HCT116 (cell line): ENCODE measurements around the gene SBF1. TPM values are rescaled to one million over a fixed set of nuclear protein-coding genes. Genes with fewer than 3 reads are reported as not detected.

ENCODE experiments used
- ATAC-seq: fragments of 200-7000 bp; cut with Tn5 transposase; 2 replicates; pipeline ENCODE4 v1.9.1; 2020; ENCODE audit warnings: mild to moderate bottlenecking, moderate library complexity
- BruUV-seq: library from RNA; stranded (reverse); fragments of 400-500 nt; replicated peaks from 2 replicates; lab custom pipeline; 2021; lab: Mats Ljungman, UMichigan
- CTCF ChIA-PET: fragments of 300-600 bp; sonication (Branson Sonifier 250); formaldehyde crosslinking; loops from one replicate; lab custom pipeline; 2021; ENCODE audit warnings: antibody characterized with exemption; lab: Charles Lee
- POLR2A ChIA-PET: fragments of 300-600, 350-600 bp; sonication (Branson Sonifier 250); formaldehyde crosslinking; loops from one replicate; lab custom pipeline; 2021; ENCODE audit warnings: antibody characterized with exemption; lab: Charles Lee
- RAD21 ChIA-PET, 2 experiments: fragments of 300-600 bp; sonication (Branson Sonifier 250); formaldehyde crosslinking; loops; one replicate each; lab custom pipeline; 2023; ENCODE audit warnings: low total read pairs in 2 of 2; ENCODE audit not compliant: uncharacterized antibody in 2 of 2, unreplicated experiment in 2 of 2, low non-redundant PET in 1 of 2; lab: Charles Lee
- DNase-seq: peaks from one replicate; pipeline ENCODE4 v3.0.0-alpha.2; 2010; ENCODE audit warnings: low read depth, low spot score
- H2AFZ ChIP-seq: fragments of 200-600 bp; shearing (Covaris generic), sonication (generic); 2 replicates; pipeline ENCODE4 v1.6.1; 2017; ENCODE audit warnings: low read depth, mixed run types, mixed read lengths, antibody characterized with exemption, low read length; ENCODE audit not compliant: poor library complexity, severe bottlenecking
- H3K27ac ChIP-seq: 2 replicates; pipeline ENCODE4 v1.5.1; 2012; ENCODE audit warnings: low read depth, low read length
- H3K27me3 ChIP-seq: fragments of 200-600 bp; sonication (generic); 2 replicates; pipeline ENCODE4 v1.6.1; 2016; ENCODE audit warnings: mixed run types, low read length, mixed read lengths; ENCODE audit not compliant: insufficient read depth
- H3K36me3 ChIP-seq, 2 experiments: fragments of 200-500 bp in 1 of 2; fragments of 200-600 bp in 1 of 2; sonication (Bioruptor generic) in 1 of 2; sonication (generic) in 1 of 2; 2 replicates each; pipeline versions ENCODE4 v1.5.1 to v1.6.1; 2014 to 2016; ENCODE audit warnings: low read length in 2 of 2, inconsistent platforms in 1 of 2, mixed read lengths in 1 of 2, mixed run types in 1 of 2; ENCODE audit not compliant: insufficient read depth in 2 of 2, control insufficient read depth in 1 of 2
- H3K4me1 ChIP-seq, 2 experiments: fragments of 200-600 bp in 1 of 2; sonication (generic) in 1 of 2; 2 replicates each; pipeline versions ENCODE4 v1.5.1 to v1.6.1; 2012 to 2017; ENCODE audit warnings: low read length in 2 of 2, inconsistent platforms in 1 of 2, mild to moderate bottlenecking in 1 of 2, mixed read lengths in 1 of 2, mixed run types in 1 of 2, moderate library complexity in 1 of 2; ENCODE audit not compliant: insufficient read depth in 2 of 2, control insufficient read depth in 1 of 2
- H3K4me2 ChIP-seq: fragments of 200-600 bp; sonication (generic); 2 replicates; pipeline ENCODE4 v1.6.1; 2017; ENCODE audit warnings: mixed run types, low read length, mixed read lengths
- H3K4me3 ChIP-seq, 2 experiments: fragments of 200-600 bp in 1 of 2; sonication (generic) in 1 of 2; replicated peaks in 1 of 2; 2 replicates each; pipeline ENCODE4 v1.5.1; 2011 to 2016; ENCODE audit warnings: low read length in 2 of 2, control low read depth in 1 of 2, low read depth in 1 of 2, mild to moderate bottlenecking in 1 of 2, mixed read lengths in 1 of 2, mixed run types in 1 of 2
- H3K79me2 ChIP-seq: fragments of 200-600 bp; sonication (generic); 2 replicates; pipeline ENCODE4 v1.6.1; 2017; ENCODE audit warnings: mild to moderate bottlenecking, mixed run types, low read length, moderate library complexity, mixed read lengths; ENCODE audit not compliant: insufficient read depth
- H3K9ac ChIP-seq: fragments of 200-600 bp; sonication (generic); 2 replicates; pipeline ENCODE4 v1.6.1; 2016; ENCODE audit warnings: low read length, mixed read lengths
- H3K9me2 ChIP-seq: fragments of 200-600 bp; sonication (generic), shearing (Covaris generic); 2 replicates; pipeline ENCODE4 v1.6.1; 2017; ENCODE audit warnings: mixed run types, mild to moderate bottlenecking, moderate library complexity; ENCODE audit not compliant: insufficient read depth
- H3K9me3 ChIP-seq, 2 experiments: fragments of 200-500 bp in 1 of 2; fragments of 200-600 bp in 1 of 2; sonication (Bioruptor generic) in 1 of 2; sonication (generic) in 1 of 2; 2 replicates each; pipeline ENCODE4 v1.6.1; 2014 to 2017; ENCODE audit warnings: low read length in 2 of 2, mixed read lengths in 2 of 2, inconsistent platforms in 1 of 2, low read depth in 1 of 2, mild to moderate bottlenecking in 1 of 2, mixed run types in 1 of 2, moderate library complexity in 1 of 2; ENCODE audit not compliant: control insufficient read depth in 1 of 2, insufficient read depth in 1 of 2
- H4K20me1 ChIP-seq: fragments of 200-600 bp; sonication (generic), shearing (Covaris generic); 2 replicates; pipeline ENCODE4 v1.6.1; 2017; ENCODE audit warnings: mixed run types, mild to moderate bottlenecking, moderate library complexity; ENCODE audit not compliant: insufficient read depth
- EZH2phosphoT487 ChIP-seq: fragments of 200-600 bp; IDR thresholded peaks from 2 replicates; pipeline ENCODE4 v1.6.1; 2018; ENCODE audit warnings: antibody characterized with exemption, borderline replicate concordance
- FOSL1 ChIP-seq: IDR thresholded peaks from 2 replicates; pipeline ENCODE4 v1.6.1; 2012; ENCODE audit warnings: low read depth
- POLR2AphosphoS5 ChIP-seq: IDR thresholded peaks from 2 replicates; pipeline ENCODE4 v1.6.1; 2011; ENCODE audit warnings: mild to moderate bottlenecking, low read depth, low read length, moderate library complexity
- SIN3A ChIP-seq: IDR thresholded peaks from 2 replicates; pipeline ENCODE4 v1.6.1; 2012; ENCODE audit warnings: low read depth
- SRF ChIP-seq: IDR thresholded peaks from 2 replicates; pipeline ENCODE4 v1.6.1; 2012; ENCODE audit warnings: low read depth
- TCF7L2 ChIP-seq: IDR thresholded peaks from 2 replicates; pipeline ENCODE4 v1.7.0; 2011; ENCODE audit warnings: borderline replicate concordance, inconsistent platforms; ENCODE audit not compliant: insufficient read depth, insufficient read length; ENCODE audit errors: extremely low read depth
- ZNF274 ChIP-seq: fragments of 200-500 bp; sonication (Bioruptor generic); IDR thresholded peaks from 2 replicates; pipeline ENCODE4 v1.6.1; 2014; ENCODE audit warnings: mild to moderate bottlenecking, low read depth, low read length, inconsistent platforms
- intact Hi-C: fragments of 100-400 bp; cut with micrococcal nuclease; formaldehyde crosslinking; loops from 2 replicates; pipeline ENCODE4 v1.10.0; 2022
- total RNA-seq: library from RNA; stranded (reverse); gene quantifications from one replicate; pipeline ENCODE4 v1.2.1, GENCODE V29; 2021; ENCODE audit not compliant: unreplicated experiment
- TF ChIP-seq, protein P1 (sequence below): IDR thresholded peaks from 2 replicates; pipeline ENCODE4 v1.6.1; 2011; ENCODE audit warnings: mild to moderate bottlenecking, low read length, moderate library complexity; ENCODE audit not compliant: insufficient replicate concordance; ENCODE audit errors: extremely low read depth
- TF ChIP-seq, protein P2 (sequence below): IDR thresholded peaks from 2 replicates; pipeline ENCODE4 v1.6.1; 2012
- TF ChIP-seq, protein P3 (sequence below): IDR thresholded peaks from 2 replicates; pipeline ENCODE4 v1.6.1; 2012

Gene SBF1
- total RNA-seq, 1 experiment from 2014 or later: 91.1 TPM

DNA sequence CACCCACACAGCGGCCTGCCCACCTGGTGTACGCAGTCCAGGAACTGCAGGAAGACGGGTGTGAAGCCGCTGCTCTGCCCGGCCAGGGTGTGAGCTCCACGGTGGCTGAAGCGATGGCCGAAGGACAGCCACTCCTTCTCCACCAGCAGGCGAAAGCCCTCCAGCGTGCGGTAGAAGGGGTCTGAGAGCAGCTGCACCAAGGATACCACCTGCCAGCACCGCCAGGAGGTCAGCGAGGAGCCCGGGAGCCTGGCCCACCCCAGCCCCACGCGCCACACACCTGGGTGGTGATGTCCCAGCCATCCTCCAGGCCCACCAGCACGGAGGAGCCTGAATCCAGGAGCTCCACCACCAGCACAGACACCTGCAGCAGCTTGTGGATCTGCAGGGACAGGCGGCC, 19.6 kb downstream of the SBF1 start (continued):
- TF ChIP-seq, protein P1, sequence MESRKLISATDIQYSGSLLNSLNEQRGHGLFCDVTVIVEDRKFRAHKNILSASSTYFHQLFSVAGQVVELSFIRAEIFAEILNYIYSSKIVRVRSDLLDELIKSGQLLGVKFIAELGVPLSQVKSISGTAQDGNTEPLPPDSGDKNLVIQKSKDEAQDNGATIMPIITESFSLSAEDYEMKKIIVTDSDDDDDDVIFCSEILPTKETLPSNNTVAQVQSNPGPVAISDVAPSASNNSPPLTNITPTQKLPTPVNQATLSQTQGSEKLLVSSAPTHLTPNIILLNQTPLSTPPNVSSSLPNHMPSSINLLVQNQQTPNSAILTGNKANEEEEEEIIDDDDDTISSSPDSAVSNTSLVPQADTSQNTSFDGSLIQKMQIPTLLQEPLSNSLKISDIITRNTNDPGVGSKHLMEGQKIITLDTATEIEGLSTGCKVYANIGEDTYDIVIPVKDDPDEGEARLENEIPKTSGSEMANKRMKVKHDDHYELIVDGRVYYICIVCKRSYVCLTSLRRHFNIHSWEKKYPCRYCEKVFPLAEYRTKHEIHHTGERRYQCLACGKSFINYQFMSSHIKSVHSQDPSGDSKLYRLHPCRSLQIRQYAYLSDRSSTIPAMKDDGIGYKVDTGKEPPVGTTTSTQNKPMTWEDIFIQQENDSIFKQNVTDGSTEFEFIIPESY: no peak
- TF ChIP-seq TCF7L2 (no peak), SRF (no peak), ZNF274 (no peak)

DNA sequence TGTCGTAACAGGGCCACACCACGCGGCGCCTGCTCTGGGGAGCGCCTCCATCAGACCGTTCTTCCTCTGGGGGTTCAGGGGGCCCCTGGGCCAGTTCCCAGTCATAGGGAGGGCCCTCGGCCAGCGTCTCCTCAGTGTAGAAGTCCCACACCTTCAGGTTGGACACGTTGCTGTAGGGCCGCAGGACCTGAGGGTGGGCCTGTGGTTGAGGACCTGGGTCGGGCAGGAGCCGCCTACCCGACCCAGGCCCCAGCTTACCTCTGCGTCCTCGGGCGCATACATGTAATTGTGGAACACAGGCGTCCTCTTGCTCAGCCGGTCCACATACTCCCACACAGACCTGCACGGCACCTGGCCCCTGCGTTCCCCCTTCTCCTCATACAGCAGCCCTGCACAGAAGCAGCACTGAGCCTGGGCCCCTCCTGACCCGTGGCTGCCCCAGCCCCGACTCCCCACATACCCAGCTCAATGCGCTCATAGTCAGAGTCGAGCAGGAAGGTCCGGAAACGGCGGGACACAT, 20.2 kb downstream of the SBF1 start:
- no peak for ATAC-seq
- no peaks in the 10 kb centered on the region for H3K9me2 ChIP-seq
- H3K27me3 ChIP-seq: no peaks in the 10 kb centered on the region
- ChIA-PET CTCF (no interaction called here), POLR2A (no interaction called here)
- H3K4me3 ChIP-seq: no peak overlapping the region
- intact Hi-C loops: no loop called here
- no peaks in the 10 kb centered on the region for H3K9me3 ChIP-seq
- DNase-seq: no peak
- no peak overlapping the region for H3K9ac ChIP-seq
- no peak overlapping the region for H3K27ac ChIP-seq
- TF ChIP-seq SIN3A (no peak), POLR2AphosphoS5 (no peak), EZH2phosphoT487 (no peak), FOSL1 (no peak)
- TF ChIP-seq, protein P2, sequence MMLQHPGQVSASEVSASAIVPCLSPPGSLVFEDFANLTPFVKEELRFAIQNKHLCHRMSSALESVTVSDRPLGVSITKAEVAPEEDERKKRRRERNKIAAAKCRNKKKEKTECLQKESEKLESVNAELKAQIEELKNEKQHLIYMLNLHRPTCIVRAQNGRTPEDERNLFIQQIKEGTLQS: no peak
- TF ChIP-seq, protein P3, sequence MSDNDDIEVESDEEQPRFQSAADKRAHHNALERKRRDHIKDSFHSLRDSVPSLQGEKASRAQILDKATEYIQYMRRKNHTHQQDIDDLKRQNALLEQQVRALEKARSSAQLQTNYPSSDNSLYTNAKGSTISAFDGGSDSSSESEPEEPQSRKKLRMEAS: no peak
- TF ChIP-seq, protein P1: no peak
- TF ChIP-seq, all 23 proteins: peak for 0
- H4K20me1 ChIP-seq: no peaks in the 10 kb centered on the region
- H3K4me1 ChIP-seq: no peaks in the 10 kb centered on the region
- RAD21 ChIA-PET: no interaction called here
- no peak overlapping the region for H2AFZ ChIP-seq
- no TSS peak for BruUV-seq
- H3K4me2 ChIP-seq: no peak overlapping the region
- H3K79me2 ChIP-seq: no peaks in the 10 kb centered on the region
- peaks cover 7 to 18% of the 10 kb centered on the region in 2 experiments; a peak in 3 of 4 replicates for H3K36me3 ChIP-seq
